Measurements from ENCODE around the gene SUZ12.

The SUZ12 gene

GRCh38 chr17:31997005-31997404 is 60.2 kb downstream of the SUZ12 start:
- no peak for DNase-seq (ENCODE audit: low spot score)
- no peak for TF ChIP-seq CTCF (IDR thresholded peaks at IDR 0.05; ENCODE audit: borderline replicate concordance, control extremely low read depth, extremely low read depth, insufficient read depth, missing control alignments)
- in situ Hi-C loops (cut with MboI; ENCODE audit: low sequenced_read_pairs, unreplicated experiment), result no loop called here

- in situ Hi-C loops (cut with MboI; ENCODE audit: low sequenced_read_pairs, unreplicated experiment), result loop anchor here (25.0 kb wide), 1 partner anchor 130 kb away; the partner anchor contains the start of gene RHOT1
Observed at GRCh38 chr17:32006957-32007462, 70.2 kb downstream of the SUZ12 start, which contains the start of gene LRRC37B. TSS of gene LRRC37B (plus strand) at chr17:32007383. CDS start at chr17:32021393, 14,010 bp downstream.

GRCh38 chr17:32007463-32008298 is 70.9 kb downstream of the SUZ12 start:
- in situ Hi-C loops (cut with MboI; ENCODE audit: low sequenced_read_pairs, unreplicated experiment), result loop anchor here (25.0 kb wide), 1 partner anchor 130 kb away; the partner anchor contains the start of gene RHOT1
- DNase-seq (ENCODE audit: low spot score), result peak; percentile 59
- TF ChIP-seq CTCF (IDR thresholded peaks at IDR 0.05; ENCODE audit: borderline replicate concordance, control extremely low read depth, extremely low read depth, insufficient read depth, missing control alignments), result no peak

More at GRCh38 chr17:32006957-32007462, 70.2 kb downstream of the SUZ12 start, which contains the start of gene LRRC37B:
- peak; percentile 98 for TF ChIP-seq CTCF (IDR thresholded peaks at IDR 0.05; ENCODE audit: borderline replicate concordance, control extremely low read depth, extremely low read depth, insufficient read depth, missing control alignments)
- DNase-seq (ENCODE audit: low spot score), result peak; percentile 91

- in situ Hi-C loops (cut with MboI; ENCODE audit: low sequenced_read_pairs, unreplicated experiment), result loop anchor here (25.0 kb wide), 1 partner anchor 128 kb away; the partner anchor contains the start of gene RHOT1
- no peak for DNase-seq (ENCODE audit: low spot score)
- TF ChIP-seq CTCF (IDR thresholded peaks at IDR 0.05; ENCODE audit: borderline replicate concordance, control extremely low read depth, extremely low read depth, insufficient read depth, missing control alignments), result no peak
Observed at GRCh38 chr17:32009262-32009542, 72.4 kb downstream of the SUZ12 start.

- no peak for TF ChIP-seq CTCF (IDR thresholded peaks at IDR 0.05; ENCODE audit: borderline replicate concordance, control extremely low read depth, extremely low read depth, insufficient read depth, missing control alignments)
- in situ Hi-C loops (cut with MboI; ENCODE audit: low sequenced_read_pairs, unreplicated experiment), result loop anchor here (25.0 kb wide), 1 partner anchor 127 kb away; the partner anchor contains the start of gene RHOT1
- no peak for DNase-seq (ENCODE audit: low spot score)
Observed at GRCh38 chr17:32010114-32010513, 73.3 kb downstream of the SUZ12 start.

- no peak for DNase-seq (ENCODE audit: low spot score)
- in situ Hi-C loops (cut with MboI; ENCODE audit: low sequenced_read_pairs, unreplicated experiment), result loop anchor here (25.0 kb wide), 1 partner anchor 122 kb away; the partner anchor contains the start of gene RHOT1
- TF ChIP-seq CTCF (IDR thresholded peaks at IDR 0.05; ENCODE audit: borderline replicate concordance, control extremely low read depth, extremely low read depth, insufficient read depth, missing control alignments), result no peak
Observed at GRCh38 chr17:32015245-32016013, 78.6 kb downstream of the SUZ12 start.

Data from GM13976 (cell line).